Fibroblast of the aortic adventitia (primary cell): Measurements from ENCODE around the gene GTF2F2. TPM values are rescaled to one million over a fixed set of nuclear protein-coding genes. Genes with fewer than 3 reads are reported as not detected.

Experiments
- DNase-seq: peaks from one replicate; pipeline ENCODE4 v3.0.0-alpha.2; 2010; ENCODE audit warnings: low read depth
- H3K4me3 ChIP-seq: 2 replicates; pipeline ENCODE4 v1.5.1; 2011; ENCODE audit warnings: low read depth, mild to moderate bottlenecking, control low read depth, low read length, moderate library complexity
- total RNA-seq: library from RNA; depleted of rRNA; stranded (reverse); fragments of >200 nt; gene quantifications from 2 replicates; pipeline ENCODE4 v1.2.3, GENCODE V29; 2012; ENCODE audit warnings: low replicate concordance
- TF ChIP-seq, protein P1 (sequence below): IDR thresholded peaks from 2 replicates; pipeline ENCODE4 v1.5.1; 2011; ENCODE audit warnings: mild to moderate bottlenecking, low read length, control low read depth, inconsistent platforms; ENCODE audit not compliant: insufficient read depth

The GTF2F2 gene
- total RNA-seq, 1 donor: 19.0 TPM

DNA sequence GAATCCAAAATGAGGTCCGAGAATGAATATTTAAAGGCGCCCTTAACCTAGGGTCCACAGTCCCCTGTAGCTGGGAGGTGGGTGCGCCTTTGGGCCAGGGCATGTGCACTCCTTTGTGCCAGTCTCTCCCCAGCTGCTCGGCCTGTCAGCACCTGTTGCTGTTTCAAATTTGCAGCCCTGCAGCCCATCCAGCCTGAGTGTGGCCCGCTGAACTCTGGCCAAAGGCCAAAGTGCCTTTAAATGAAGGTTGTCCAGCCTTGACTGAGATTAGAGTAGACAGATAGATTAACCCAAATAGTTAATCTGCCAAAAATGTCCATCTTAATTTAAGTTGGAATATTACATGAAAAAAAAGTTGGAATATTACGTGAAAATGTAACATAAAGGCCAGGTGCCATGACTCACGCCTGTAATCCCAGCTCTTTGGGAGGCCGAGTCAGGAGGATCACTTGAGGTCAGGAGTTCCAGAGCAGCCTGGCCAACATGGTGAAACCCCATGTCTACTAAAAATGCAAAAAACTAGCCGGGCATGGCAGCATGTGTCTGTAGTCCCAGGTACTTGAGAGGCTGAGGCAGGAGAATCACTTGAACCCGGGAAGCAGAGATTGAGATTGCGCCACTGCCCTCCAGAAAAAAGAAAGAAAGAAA is 195.3 kb downstream of the GTF2F2 start:
- no peak for DNase-seq
- TF ChIP-seq, protein P1, sequence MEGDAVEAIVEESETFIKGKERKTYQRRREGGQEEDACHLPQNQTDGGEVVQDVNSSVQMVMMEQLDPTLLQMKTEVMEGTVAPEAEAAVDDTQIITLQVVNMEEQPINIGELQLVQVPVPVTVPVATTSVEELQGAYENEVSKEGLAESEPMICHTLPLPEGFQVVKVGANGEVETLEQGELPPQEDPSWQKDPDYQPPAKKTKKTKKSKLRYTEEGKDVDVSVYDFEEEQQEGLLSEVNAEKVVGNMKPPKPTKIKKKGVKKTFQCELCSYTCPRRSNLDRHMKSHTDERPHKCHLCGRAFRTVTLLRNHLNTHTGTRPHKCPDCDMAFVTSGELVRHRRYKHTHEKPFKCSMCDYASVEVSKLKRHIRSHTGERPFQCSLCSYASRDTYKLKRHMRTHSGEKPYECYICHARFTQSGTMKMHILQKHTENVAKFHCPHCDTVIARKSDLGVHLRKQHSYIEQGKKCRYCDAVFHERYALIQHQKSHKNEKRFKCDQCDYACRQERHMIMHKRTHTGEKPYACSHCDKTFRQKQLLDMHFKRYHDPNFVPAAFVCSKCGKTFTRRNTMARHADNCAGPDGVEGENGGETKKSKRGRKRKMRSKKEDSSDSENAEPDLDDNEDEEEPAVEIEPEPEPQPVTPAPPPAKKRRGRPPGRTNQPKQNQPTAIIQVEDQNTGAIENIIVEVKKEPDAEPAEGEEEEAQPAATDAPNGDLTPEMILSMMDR: no peak
- no peak overlapping the region for H3K4me3 ChIP-seq

DNA sequence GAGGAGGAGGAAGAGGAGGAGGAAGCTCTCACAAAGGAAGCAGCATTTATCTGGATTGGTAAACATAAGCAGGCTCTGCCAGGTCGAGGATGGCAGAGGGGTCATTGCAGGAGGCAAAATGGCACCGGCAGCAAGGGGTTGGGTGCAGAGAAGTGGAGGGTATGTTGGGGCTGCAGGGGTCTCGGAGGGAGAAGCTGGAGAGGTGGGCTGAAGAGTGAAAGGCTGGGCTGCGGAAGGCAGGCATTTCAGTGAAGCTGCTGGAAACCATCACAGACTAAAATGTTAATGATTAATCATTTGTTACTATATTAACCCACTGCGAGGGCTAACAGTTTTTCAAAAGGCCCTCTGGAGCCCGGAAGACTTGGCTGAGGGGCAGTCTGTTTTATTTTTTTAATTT is 196.0 kb downstream of the GTF2F2 start:
- H3K4me3 ChIP-seq: no peak overlapping the region
- no peak for DNase-seq
- TF ChIP-seq, protein P1: no peak

DNA sequence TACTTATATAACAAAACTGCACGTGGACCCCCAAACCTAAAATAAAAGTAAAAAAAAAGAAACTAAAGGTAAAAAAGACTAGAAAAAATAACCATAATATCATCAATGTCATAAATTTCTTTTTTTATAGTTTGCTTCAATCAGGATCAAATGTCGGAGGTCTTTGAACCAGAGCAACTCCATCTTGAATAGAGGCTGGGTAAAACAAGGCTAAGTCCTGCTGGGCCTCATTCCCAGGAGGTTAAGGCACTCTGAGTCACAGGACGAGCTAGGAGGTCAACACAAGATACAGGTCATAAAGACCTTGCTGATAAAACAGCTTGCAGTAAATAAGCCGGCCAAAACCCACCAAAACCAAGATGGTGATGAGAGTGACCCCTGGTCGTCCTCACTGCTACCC is 196.7 kb downstream of the GTF2F2 start:
- no peak overlapping the region for H3K4me3 ChIP-seq
- DNase-seq: no peak
- TF ChIP-seq, protein P1: no peak

DNA sequence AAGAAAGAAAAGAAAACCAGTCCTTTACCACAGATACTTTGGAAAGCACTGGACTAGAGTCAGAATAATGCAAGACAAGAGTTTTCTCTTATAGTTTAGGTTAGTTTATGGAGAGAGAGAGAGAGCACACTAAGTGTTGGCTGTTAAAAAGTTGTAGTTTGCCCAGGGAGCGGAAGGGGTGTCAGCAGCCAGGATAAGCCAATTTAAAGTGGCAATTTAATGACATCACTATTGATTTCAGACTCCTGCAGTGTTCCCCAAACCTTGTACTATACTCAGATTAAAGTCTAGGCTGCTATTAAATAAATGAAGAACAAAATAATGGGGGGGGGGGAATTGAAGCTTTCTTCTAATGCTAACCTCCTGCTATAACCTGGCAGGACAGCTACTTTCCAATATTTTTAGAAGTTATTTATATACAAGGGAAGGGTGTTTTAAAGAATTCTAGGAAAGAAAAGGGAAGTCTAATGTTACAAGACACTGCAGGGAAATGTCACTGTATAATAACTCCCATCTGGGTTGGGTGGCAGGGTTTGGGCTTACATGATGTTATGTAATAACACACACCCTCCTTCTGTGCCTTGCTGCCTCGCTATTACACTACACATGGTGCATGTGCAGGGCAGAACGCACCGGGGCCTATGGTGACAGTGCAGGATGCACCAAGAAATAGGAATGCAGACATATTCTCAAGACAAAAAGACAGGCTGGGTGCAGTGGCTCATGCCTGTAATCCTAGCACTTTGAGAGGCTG is 200.7 kb downstream of the GTF2F2 start:
- no peak for DNase-seq
- TF ChIP-seq, protein P1: no peak
- H3K4me3 ChIP-seq: no peak overlapping the region

DNA sequence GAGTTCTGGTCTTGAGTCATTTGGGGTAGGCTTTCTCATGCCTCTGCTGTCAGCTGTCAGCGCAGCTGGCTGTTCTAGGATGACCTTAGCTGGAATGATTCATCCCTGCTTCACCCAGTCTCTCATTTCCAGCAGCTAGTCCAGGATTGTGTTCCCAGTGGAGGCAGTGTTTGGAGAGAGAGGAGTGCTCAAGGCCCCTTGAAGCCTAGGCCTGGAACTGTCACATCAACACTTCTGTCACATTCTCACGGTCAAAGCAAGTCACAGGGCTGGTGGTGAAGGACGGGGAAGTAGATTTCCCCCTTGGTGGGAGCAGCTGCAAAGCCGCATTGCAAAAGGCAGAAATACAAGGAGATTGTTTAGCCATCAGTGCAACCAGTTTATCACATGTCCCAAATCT is 205.5 kb downstream of the GTF2F2 start:
- TF ChIP-seq, protein P1: no peak
- no peak overlapping the region for H3K4me3 ChIP-seq
- peak; percentile 82 for DNase-seq

DNA sequence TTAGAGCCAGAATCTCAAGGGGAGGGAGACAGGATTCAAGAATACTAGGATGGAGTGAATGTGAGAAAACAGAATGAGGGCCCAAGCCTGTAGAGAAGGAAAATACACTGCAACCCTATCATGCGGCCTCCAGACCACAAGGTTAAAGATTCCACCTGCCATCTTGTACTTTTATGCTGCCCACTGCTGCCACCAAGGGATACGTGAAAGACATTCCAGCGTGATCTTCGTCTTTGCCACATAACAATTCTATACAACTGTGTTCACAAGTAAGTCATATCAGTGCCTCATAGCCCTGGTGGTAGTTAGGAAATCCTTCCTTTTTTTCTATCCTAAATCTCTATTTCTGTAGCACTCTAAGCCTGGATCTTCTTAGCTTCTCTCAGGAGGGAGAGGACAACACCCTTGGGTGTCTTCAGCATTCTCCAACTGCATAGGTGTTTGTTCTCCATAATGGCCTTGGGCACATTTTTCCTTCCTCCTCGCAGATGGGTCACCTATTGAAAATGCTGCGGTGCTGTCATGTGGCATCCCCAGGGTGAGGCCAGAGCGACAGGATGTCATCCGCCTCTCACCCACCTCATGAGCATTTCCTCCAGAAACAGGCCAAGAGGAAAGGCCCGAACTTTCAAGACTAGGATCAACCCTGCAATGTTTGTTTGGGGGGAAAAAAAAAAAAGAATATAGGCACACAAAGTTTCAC is 207.1 kb downstream of the GTF2F2 start:
- TF ChIP-seq, protein P1: no peak
- H3K4me3 ChIP-seq: no peak overlapping the region
- DNase-seq: no peak
